Muscle of arm (tissue), 12 donors: ENCODE measurements around the gene HOXB5. TPM values are rescaled to one million over a fixed set of nuclear protein-coding genes. Genes with fewer than 3 reads are reported as not detected.

Experiments used
- DNase-seq: peaks from one replicate; pipeline ENCODE4 v3.0.0-alpha.2; 2013
- polyA plus RNA-seq, 12 donors: library from polyadenylated mRNA; unstranded; fragments of 120-200 nt; gene quantifications; one replicate each; pipeline ENCODE4 v1.2.1, GENCODE V29; 2013; ENCODE audit not compliant: insufficient read length in 12 of 12

Gene HOXB5
- polyA plus RNA-seq, 12 donors: 0.54 to 17.5 (median 0.93) TPM; not detected in 1

DNA sequence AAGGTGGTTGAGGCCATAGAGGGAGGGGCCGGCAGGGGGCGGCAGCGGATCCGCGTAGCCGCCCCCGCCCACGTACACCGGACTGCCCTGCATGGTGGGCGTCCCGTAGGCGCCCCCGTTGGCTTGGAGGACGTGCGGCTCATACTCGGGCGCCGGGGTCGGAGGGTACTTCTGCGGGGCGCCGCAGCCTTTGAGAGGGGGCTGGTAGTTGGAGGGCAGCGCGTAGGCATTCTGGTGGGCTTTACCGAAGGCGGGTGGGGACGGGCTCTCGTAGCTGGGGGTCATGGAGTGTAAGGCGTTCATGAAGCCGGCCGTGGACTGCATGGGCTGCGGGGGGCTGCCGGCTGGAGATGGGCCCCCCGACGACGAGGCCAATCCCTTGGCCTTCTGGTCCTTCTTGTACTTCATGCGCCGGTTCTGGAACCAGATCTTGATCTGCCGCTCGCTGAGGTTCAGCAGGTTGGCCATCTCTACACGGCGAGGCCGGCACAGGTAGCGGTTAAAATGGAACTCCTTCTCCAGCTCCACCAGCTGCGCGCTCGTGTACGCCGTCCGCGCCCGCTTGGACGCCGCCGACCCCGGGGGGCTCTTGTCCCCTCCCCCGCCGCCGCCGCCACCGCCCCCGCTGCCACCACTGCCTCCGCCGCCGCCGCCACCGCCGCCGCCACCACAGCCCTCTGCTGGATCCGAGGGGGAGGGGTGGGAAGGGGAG lies 42.9 kb downstream of the HOXB5 start:
- no peak for DNase-seq

DNA sequence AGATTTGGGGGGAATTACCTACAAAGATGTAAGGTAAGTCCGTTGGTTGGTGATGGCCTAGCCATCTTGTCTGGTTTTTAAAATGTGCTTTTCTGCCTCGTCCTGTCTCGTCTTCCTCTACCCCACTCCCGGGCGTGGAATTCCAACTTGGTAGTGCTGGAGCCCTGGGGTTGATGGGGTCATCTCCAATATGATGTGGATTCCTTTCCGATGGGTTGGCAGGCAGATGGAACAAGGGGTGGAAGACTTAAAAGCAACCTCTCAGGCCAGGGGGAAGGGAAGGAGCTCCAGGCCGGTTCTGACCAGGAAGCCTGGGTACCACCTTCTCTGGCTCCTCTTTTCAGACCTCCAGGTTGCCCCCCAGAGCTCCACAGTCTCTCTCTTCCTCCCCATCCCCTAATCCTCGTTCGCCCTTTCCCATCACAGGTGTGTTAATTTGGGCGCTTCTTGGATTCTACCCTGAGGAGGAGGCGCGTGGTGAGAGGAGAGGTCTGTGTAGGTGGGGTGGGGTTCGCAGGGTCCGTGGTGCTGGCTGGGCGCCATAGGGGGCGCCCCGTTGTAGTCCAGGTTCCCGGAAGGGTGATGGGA lies 43.6 kb downstream of the HOXB5 start:
- no peak for DNase-seq

- no peak for DNase-seq
Measured at GRCh38 chr17:48549281-48549630, 44.3 kb downstream of the HOXB5 start.

GRCh38 chr17:48548523-48549280 lies 44.9 kb downstream of the HOXB5 start:
- DNase-seq: no peak

DNA sequence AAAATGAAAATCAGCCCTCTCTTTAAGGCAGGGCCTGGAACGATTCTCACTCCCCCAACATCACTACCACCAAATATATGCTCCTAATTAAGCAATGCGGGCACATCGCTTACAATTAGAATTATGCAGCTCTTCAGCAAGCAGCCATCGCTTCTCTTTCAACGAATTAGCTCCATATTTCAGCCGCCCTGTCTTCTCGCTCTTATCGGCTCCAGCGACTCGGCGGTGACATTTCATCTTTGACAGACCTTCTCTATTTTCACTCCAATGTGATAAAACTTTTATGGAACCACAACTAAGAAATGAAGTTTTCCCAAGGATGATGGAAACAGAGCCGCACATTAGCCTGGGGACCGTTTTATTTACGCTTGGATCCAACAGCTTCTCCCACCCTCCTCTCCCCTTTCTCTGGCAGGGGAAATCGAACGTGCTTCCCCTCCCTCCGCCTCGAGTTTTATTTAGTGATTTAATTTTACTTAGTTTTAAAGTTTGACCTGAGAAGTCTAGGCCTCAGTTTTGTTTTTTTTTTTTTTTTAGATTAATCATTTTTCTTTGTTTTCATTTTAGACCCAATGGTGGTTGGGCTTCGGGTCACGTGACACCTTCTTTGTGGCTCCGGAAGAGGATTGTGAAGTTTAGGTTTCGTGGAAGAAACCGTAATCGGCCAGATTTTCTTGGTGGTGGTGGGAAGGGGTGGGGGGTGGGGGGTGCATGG lies 45.6 kb downstream of the HOXB5 start:
- DNase-seq: no peak

- DNase-seq: no peak
Measured at GRCh38 chr17:48546924-48547807, 46.4 kb downstream of the HOXB5 start.

DNA sequence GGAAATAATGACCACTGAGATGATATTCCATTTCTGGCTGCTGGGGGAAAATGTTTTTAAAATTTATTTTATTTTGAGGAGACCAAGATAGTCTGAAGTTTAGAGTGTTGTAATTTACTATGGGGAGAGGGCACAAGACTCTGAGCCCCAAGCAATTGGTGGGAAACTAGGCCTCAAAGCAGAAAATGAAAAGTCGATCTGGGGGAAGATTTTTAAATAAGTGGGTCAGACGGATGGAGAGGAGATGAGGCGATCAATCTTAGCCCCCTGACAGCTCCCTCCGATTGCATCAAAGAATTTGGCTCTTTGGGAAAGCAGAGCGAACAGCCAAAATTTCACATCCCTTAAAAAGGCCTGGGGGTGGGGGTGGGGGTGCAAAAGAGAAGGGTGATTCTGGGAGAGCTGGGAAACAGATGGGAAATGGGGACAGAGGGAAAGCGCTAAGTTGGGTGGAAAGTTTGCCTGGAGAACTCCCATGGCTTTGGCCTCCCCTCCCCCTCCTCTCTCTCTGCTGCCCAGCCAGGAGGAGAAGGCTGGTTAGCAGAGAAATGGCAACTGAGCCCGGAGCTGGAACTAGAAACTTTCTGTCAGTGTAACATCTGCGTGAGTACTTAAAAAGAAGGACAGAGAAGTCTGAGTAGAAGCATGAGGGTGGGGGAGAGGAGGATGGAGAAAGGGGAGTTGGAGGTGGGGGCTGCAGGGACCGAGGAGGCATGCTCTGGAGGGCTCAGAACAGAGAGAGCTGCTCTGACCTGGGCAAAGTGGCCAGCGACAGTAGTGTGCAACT lies 47.2 kb downstream of the HOXB5 start:
- no peak for DNase-seq

GRCh38 chr17:48545539-48545938 lies 48.0 kb downstream of the HOXB5 start:
- DNase-seq: no peak

DNA sequence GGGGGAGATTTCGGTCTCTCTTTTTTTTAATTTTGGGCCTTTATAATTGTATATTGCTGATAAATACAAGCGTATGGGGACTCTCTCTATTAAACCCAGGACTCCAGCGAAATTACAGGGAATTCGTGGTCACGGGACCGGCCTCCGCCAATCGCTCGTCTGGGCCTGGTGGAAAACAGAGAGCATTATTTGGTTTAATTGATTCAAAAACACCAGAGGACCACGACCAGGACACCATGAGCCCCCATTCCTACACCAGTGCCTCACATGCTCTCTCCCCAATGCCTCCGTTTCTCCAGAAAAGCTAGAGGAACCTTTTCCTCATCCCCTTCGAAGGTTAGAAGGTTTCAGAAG lies 48.6 kb downstream of the HOXB5 start, which contains the start of gene HOXB2:
Gene HOXB2, minus strand, starts transcription at position 88 of the 354 bp plus-strand sequence. CDS start 198 bp downstream, outside the sequence.
- no peak for DNase-seq

DNA sequence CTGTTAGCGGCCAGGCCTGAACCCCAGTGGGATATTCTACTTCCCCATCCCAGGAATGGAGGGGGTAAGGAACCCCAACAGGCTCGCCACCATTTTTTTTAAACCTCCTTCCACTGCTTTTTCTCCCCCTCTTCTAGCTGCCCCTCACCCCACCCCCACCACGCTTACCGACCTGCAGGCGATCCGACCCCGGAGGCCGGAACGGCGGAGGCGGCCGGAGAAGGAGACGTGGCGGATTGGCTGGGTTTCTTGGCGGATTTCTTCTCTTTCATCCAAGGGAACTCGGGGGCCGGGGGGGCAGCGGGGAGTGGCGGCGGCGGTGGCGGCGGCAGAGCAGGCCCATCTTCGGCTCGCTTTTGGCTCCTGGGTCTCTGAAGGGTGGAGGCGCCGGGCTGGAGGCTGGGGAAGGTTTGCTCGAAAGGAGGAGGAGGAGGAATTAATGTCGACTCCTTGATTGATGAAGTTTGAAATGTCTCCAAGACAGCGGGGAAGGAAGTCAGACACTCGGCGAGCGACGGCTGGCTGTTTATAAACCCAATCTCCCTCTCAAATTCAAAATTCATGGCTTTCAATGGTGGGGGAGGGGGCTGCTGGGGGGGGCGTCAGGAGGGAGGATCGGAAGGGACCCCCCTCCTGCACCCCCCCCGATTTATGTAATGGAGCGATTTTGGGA lies 49.1 kb downstream of the HOXB5 start:
- DNase-seq: peak; percentile 85

GRCh38 chr17:48543854-48544348 lies 49.7 kb downstream of the HOXB5 start:
- no peak for DNase-seq

DNA sequence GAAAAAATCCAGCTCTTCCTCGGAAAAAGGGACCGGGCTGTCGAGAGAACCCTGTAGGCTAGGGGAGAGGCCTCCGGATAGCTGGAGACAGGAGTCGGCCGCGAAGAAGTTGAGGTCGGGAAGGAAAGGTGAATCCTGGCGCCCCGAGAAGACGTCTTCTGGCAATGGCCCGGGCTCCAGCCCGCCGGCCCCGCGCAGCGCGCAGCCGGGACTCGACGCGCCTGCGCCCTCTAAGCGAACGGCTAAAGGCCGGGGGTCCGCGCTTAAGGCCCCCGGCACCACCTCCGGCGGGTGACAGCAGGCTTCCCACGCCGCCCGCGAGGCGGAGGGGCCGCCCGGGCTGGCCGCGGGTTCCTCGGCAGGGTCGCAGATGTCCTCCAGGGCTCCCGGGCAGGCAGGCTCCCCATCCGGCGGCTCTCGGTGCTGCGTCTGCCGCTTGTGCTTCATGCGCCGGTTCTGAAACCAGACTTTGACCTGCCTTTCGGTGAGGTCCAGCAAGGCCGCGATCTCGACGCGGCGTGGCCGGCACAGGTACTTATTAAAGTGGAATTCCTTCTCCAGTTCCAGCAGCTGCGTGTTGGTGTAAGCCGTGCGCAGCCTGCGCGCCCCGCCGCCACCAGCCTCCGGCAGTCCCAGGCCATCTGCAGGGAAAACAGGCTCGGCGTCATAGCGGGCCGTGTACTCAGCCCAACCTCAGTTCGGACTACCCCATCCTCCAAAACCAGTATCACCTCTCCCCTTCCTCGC lies 50.3 kb downstream of the HOXB5 start:
- no peak for DNase-seq

DNA sequence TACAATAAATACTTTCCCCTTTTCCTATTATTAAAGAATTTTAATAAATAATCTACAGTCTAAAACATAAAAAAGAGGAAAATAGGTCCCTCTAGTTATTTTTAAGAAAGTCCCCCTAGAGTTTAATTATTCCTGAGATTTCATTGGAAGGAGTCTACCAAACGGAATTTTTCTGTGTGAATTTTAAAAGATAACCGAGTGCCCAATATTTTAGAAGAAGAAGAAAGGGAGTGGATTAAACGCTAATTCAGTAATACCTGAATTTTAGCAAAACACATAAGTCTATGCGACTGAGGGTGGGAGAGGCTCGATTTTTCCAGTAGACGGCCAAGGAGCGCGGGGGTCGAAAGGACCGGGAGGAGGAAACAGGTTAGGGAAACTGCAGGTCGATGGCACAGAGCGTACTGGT lies 50.9 kb downstream of the HOXB5 start:
- DNase-seq: no peak

- DNase-seq: no peak
Measured at GRCh38 chr17:48542114-48542656, 51.4 kb downstream of the HOXB5 start.

- peak; percentile 88 for DNase-seq
Measured at GRCh38 chr17:48541577-48542113, 51.9 kb downstream of the HOXB5 start.
